Effector memory CD4-positive, alpha-beta T cell (primary cell): ENCODE data around the gene S100A6.

Source experiments
- DNase-seq, 3 donors: peaks; one replicate each; pipeline ENCODE4 v3.0.0-alpha.2; 2020
- H3K27ac ChIP-seq: 2 replicates; pipeline ENCODE4 v1.7.0; 2013; ENCODE audit warnings: mild to moderate bottlenecking, low read length, moderate library complexity; ENCODE audit not compliant: insufficient read depth, poor library complexity, severe bottlenecking
- H3K27me3 ChIP-seq: replicated peaks from 2 replicates; pipeline ENCODE4 v1.7.0; 2013; ENCODE audit warnings: mild to moderate bottlenecking, low read length; ENCODE audit not compliant: insufficient read depth, control insufficient read depth, poor library complexity, severe bottlenecking
- H3K36me3 ChIP-seq: 2 replicates; pipeline ENCODE4 v1.7.0; 2013; ENCODE audit warnings: mild to moderate bottlenecking, low read length, moderate library complexity; ENCODE audit not compliant: control insufficient read depth, insufficient read depth
- H3K4me1 ChIP-seq: 2 replicates; pipeline ENCODE4 v1.7.0; 2013; ENCODE audit warnings: low read length, mild to moderate bottlenecking; ENCODE audit not compliant: control insufficient read depth, insufficient read depth, poor library complexity, severe bottlenecking
- H3K4me3 ChIP-seq: 2 replicates; pipeline ENCODE4 v1.7.0; 2013; ENCODE audit warnings: low read length, low read depth, mild to moderate bottlenecking; ENCODE audit not compliant: insufficient read depth, poor library complexity, severe bottlenecking
- H3K9me3 ChIP-seq: 2 replicates; pipeline ENCODE4 v1.7.0; 2013; ENCODE audit warnings: mild to moderate bottlenecking, low read length, moderate library complexity; ENCODE audit not compliant: control insufficient read depth

Gene S100A6

GRCh38 chr1:153546796-153547559, 11.2 kb upstream of the S100A6 start:
- Histone ChIP-seq H3K9me3 (no peaks in the 10 kb centered on the region), H3K4me1 (peaks cover 37% of the 10 kb centered on the region), H3K4me3 (no peak overlapping the region), H3K36me3 (peaks cover 18% of the 10 kb centered on the region), H3K27me3 (no peaks in the 10 kb centered on the region), H3K27ac (peak overlapping the region; percentile 76)
- DNase-seq = no peak

GRCh38 chr1:153546371-153546770, 10.6 kb upstream of the S100A6 start:
- Histone ChIP-seq H3K4me1 (peaks cover 43% of the 10 kb centered on the region), H3K27me3 (no peaks in the 10 kb centered on the region), H3K9me3 (no peaks in the 10 kb centered on the region), H3K4me3 (peak overlapping the region; percentile 61), H3K27ac (peak overlapping the region; percentile 76), H3K36me3 (peaks cover 18% of the 10 kb centered on the region)
- no peak for DNase-seq

- Histone ChIP-seq H3K4me3 (peak within 1 kb of the TSS; percentile 61), H3K27ac (peak within 1 kb of the TSS; percentile 76), H3K4me1 (peaks cover 53% of the 10 kb centered on the region), H3K9me3 (no peaks in the 10 kb centered on the region), H3K36me3 (peaks cover 18% of the 10 kb centered on the region), H3K27me3 (no peaks in the 10 kb centered on the region)
- peak; percentile 71 to 78 (median 75) for DNase-seq
Measured at GRCh38 chr1:153545067-153546055, 9.6 kb upstream of the S100A6 start, which contains the start of gene S100A4. Gene S100A4, minus strand, starts transcription at chr1:153545806. Its CDS starts 1,012 bp downstream, at chr1:153544794.

- DNase-seq = no peak
- Histone ChIP-seq H3K36me3 (peaks cover 18% of the 10 kb centered on the region), H3K4me1 (peaks cover 61% of the 10 kb centered on the region), H3K4me3 (peak overlapping the region; percentile 61), H3K27me3 (no peaks in the 10 kb centered on the region), H3K9me3 (no peaks in the 10 kb centered on the region), H3K27ac (peak overlapping the region; percentile 76)
Measured at GRCh38 chr1:153544453-153545066, 8.8 kb upstream of the S100A6 start.

- Histone ChIP-seq H3K27ac (peak overlapping the region; percentile 76), H3K36me3 (peaks cover 18% of the 10 kb centered on the region), H3K27me3 (no peaks in the 10 kb centered on the region), H3K4me1 (peaks cover 63% of the 10 kb centered on the region), H3K9me3 (no peaks in the 10 kb centered on the region), H3K4me3 (peak overlapping the region; percentile 61)
- DNase-seq = no peak
Measured at GRCh38 chr1:153543736-153544135, 7.9 kb upstream of the S100A6 start.

- H3K9me3 ChIP-seq = no peaks in the 10 kb centered on the region
- H3K36me3 ChIP-seq = peaks cover 18% of the 10 kb centered on the region
- no peak overlapping the region for H3K4me3 ChIP-seq
- H3K4me1 ChIP-seq = peaks cover 63% of the 10 kb centered on the region
- DNase-seq = no peak
- H3K27me3 ChIP-seq = no peaks in the 10 kb centered on the region
- peak overlapping the region; percentile 76 for H3K27ac ChIP-seq
Measured at GRCh38 chr1:153542956-153543711, 7.3 kb upstream of the S100A6 start.

GRCh38 chr1:153541641-153542590, 6.1 kb upstream of the S100A6 start:
- DNase-seq = no peak
- H3K36me3 ChIP-seq = peaks cover 18% of the 10 kb centered on the region
- peaks cover 67% of the 10 kb centered on the region for H3K4me1 ChIP-seq
- H3K27me3 ChIP-seq = no peaks in the 10 kb centered on the region
- peak overlapping the region; percentile 76 for H3K27ac ChIP-seq
- H3K4me3 ChIP-seq = no peak overlapping the region
- no peaks in the 10 kb centered on the region for H3K9me3 ChIP-seq

- H3K27ac ChIP-seq = peak within 1 kb of the TSS; percentile 76
- H3K36me3 ChIP-seq = peaks cover 18% of the 10 kb centered on the region
- peaks cover 65% of the 10 kb centered on the region for H3K4me1 ChIP-seq
- H3K27me3 ChIP-seq = no peaks in the 10 kb centered on the region
- H3K4me3 ChIP-seq = peak within 1 kb of the TSS; percentile 18
- no peaks in the 10 kb centered on the region for H3K9me3 ChIP-seq
- DNase-seq = peak; percentile 44 to 47 (median 47)
Measured at GRCh38 chr1:153540394-153541361, 4.9 kb upstream of the S100A6 start, which contains the start of gene S100A5. Gene S100A5, minus strand, starts transcription at chr1:153540934. Its CDS starts 743 bp downstream, at chr1:153540191.
